ENCODE results near the gene MASP1. TPM values are rescaled to one million over a fixed set of nuclear protein-coding genes. Genes with fewer than 3 reads are reported as not detected.

MASP1 gene
- total and polyA plus RNA-seq, 4 donors, result 0.31 to 8.3 (median 0.59) TPM

DNA sequence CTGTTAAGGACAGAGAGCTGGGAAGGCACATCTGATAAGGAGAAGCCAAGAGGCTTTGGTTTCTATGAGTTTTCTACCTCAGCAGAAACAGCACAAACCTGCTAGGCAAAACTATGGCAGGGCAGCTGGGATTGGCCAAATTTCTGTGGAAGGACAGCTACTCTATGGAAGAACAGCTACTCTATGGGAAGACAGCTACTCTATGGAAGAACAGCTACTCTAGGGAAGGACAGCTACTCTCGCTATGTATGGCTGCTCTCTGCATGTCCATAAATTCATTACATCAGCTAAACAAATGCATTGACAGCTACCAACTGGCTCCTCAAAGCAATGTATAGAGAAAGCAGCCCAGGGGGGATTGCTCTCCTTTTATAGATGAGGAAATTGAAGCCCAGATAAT lies 24.8 kb downstream of the MASP1 start:
- 97 to 100% methylated on average over 1 of the region's 1 CpG for WGBS, 2 donors
- peaks cover 0 to 7% (median 4%) of the 10 kb centered on the region in 4 donors for H3K9me3 ChIP-seq (ENCODE audit: control insufficient read depth in 4 of 4, insufficient read depth in 3 of 4, low read length in 3 of 4)
- no peaks in the 10 kb centered on the region for H3K27me3 ChIP-seq (ENCODE audit: control insufficient read depth in 3 of 3, insufficient read depth in 3 of 3, low read length in 2 of 3)
- H3K27ac ChIP-seq (ENCODE audit: low read depth in 1 of 2, low read length in 1 of 2), result peak overlapping the region in 1 of 2 donors; percentile 84
- no peak overlapping the region for H3K4me3 ChIP-seq
- H3K9ac ChIP-seq (ENCODE audit: insufficient read depth in 1 of 2, low read length in 2 of 2), result no peak overlapping the region
- no peak for ATAC-seq (ENCODE audit: insufficient read depth, low FRiP score)
- TF ChIP-seq, protein P1, sequence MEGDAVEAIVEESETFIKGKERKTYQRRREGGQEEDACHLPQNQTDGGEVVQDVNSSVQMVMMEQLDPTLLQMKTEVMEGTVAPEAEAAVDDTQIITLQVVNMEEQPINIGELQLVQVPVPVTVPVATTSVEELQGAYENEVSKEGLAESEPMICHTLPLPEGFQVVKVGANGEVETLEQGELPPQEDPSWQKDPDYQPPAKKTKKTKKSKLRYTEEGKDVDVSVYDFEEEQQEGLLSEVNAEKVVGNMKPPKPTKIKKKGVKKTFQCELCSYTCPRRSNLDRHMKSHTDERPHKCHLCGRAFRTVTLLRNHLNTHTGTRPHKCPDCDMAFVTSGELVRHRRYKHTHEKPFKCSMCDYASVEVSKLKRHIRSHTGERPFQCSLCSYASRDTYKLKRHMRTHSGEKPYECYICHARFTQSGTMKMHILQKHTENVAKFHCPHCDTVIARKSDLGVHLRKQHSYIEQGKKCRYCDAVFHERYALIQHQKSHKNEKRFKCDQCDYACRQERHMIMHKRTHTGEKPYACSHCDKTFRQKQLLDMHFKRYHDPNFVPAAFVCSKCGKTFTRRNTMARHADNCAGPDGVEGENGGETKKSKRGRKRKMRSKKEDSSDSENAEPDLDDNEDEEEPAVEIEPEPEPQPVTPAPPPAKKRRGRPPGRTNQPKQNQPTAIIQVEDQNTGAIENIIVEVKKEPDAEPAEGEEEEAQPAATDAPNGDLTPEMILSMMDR (IDR thresholded peaks at IDR 0.05; ENCODE audit: control extremely low read depth, extremely low read depth), result no peak
- DNase-seq, result no peak
- peaks cover 0 to 34% (median 6%) of the 10 kb centered on the region in 5 donors for H3K4me1 ChIP-seq (ENCODE audit: control insufficient read depth in 5 of 5, insufficient read depth in 5 of 5, low read length in 5 of 5)
- H3K36me3 ChIP-seq (ENCODE audit: control insufficient read depth in 4 of 4, insufficient read depth in 4 of 4, low read length in 4 of 4), result no peaks in the 10 kb centered on the region

DNA sequence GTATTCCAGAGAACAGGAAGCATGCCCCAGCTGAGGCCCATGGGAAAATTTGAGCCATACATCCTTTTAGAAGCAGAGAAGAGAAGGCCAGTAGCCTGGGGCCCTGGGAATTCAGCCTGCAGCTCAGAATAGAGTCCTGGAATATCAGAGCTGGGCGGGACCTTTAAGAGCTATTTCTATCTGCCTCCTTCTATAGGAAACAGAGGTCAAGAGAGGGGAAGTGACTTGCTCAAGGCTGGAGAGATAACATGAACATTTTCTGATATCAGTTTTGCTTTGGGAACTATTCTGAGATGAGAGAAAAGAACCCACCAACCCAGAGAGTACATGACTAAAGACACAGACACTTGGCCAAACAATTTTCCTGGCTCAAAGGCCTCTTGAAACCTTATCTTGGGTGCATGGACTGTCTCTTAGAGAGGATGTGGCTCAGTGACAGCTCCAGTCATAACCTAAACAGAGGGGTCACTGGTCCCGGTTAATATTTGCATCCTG lies 26.0 kb downstream of the MASP1 start:
- no peaks in the 10 kb centered on the region for H3K36me3 ChIP-seq (ENCODE audit: control insufficient read depth in 4 of 4, insufficient read depth in 4 of 4, low read length in 4 of 4)
- H3K27ac ChIP-seq (ENCODE audit: low read depth in 1 of 2, low read length in 1 of 2), result peak overlapping the region; percentile 6 to 84
- peaks cover 0 to 7% (median 4%) of the 10 kb centered on the region in 4 donors for H3K9me3 ChIP-seq (ENCODE audit: control insufficient read depth in 4 of 4, insufficient read depth in 3 of 4, low read length in 3 of 4)
- WGBS, 2 donors, result 19 to 28% methylated on average over 2 of the region's 2 CpGs
- peaks cover 0 to 34% (median 6%) of the 10 kb centered on the region in 5 donors for H3K4me1 ChIP-seq (ENCODE audit: control insufficient read depth in 5 of 5, insufficient read depth in 5 of 5, low read length in 5 of 5)
- H3K4me3 ChIP-seq, result no peak overlapping the region
- DNase-seq (peak in 1 of 3 donors; percentile 5), ATAC-seq (ENCODE audit: insufficient read depth, low FRiP score) (no peak)
- TF ChIP-seq, protein P1 (IDR thresholded peaks at IDR 0.05; ENCODE audit: control extremely low read depth, extremely low read depth), result no peak
- H3K9ac ChIP-seq (ENCODE audit: insufficient read depth in 1 of 2, low read length in 2 of 2), result no peak overlapping the region
- no peaks in the 10 kb centered on the region for H3K27me3 ChIP-seq (ENCODE audit: control insufficient read depth in 3 of 3, insufficient read depth in 3 of 3, low read length in 2 of 3)

DNA sequence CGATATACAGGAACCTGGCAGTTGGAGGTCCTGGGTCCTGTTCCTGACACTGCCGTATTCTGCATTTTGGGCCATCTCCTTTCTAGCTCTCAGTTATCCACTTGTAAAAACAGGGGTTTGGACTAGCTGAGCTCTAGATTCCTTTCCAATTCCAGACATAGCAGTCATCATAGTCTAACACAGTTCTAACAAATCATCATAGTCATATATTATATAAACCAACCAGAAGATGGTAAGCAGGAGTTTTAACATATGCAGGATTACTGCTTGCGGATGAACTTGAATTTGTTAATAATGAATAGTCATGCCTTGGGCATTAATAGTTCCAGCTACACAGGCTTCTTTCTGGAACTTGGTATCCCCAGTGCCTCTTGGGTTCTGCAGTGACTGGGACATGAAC lies 26.6 kb downstream of the MASP1 start:
- WGBS, 2 donors, result 88 to 97% methylated on average over 3 of the region's 3 CpGs

More for the DNA sequence above, 26.6 kb downstream of the MASP1 start:
- no peak for ATAC-seq (ENCODE audit: insufficient read depth, low FRiP score)
- H3K27me3 ChIP-seq (ENCODE audit: control insufficient read depth in 3 of 3, insufficient read depth in 3 of 3, low read length in 2 of 3), result no peaks in the 10 kb centered on the region
- H3K9ac ChIP-seq (ENCODE audit: insufficient read depth in 1 of 2, low read length in 2 of 2), result no peak overlapping the region
- DNase-seq, result no peak
- peaks cover 0 to 7% (median 4%) of the 10 kb centered on the region in 4 donors for H3K9me3 ChIP-seq (ENCODE audit: control insufficient read depth in 4 of 4, insufficient read depth in 3 of 4, low read length in 3 of 4)
- TF ChIP-seq, protein P1 (IDR thresholded peaks at IDR 0.05; ENCODE audit: control extremely low read depth, extremely low read depth), result no peak
- no peaks in the 10 kb centered on the region for H3K36me3 ChIP-seq (ENCODE audit: control insufficient read depth in 4 of 4, insufficient read depth in 4 of 4, low read length in 4 of 4)
- peak overlapping the region; percentile 6 to 84 for H3K27ac ChIP-seq (ENCODE audit: low read depth in 1 of 2, low read length in 1 of 2)
- no peak overlapping the region for H3K4me3 ChIP-seq
- H3K4me1 ChIP-seq (ENCODE audit: control insufficient read depth in 5 of 5, insufficient read depth in 5 of 5, low read length in 5 of 5), result peaks cover 0 to 34% (median 6%) of the 10 kb centered on the region in 5 donors

Data from lung (tissue), 12 donors.